ENCODE results near the gene EDDM13. TPM values are rescaled to one million over a fixed set of nuclear protein-coding genes. Genes with fewer than 3 reads are reported as not detected.
"Not testable (repeated sequence)": the region's sequence is repeated elsewhere in the genome, so short reads cannot be mapped to it uniquely, and the experiment has no call there.

EDDM13 gene, protein sequence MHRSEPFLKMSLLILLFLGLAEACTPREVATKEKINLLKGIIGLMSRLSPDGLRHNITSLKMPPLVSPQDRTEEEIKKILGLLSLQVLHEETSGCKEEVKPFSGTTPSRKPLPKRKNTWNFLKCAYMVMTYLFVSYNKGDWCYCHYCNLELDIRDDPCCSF
- not detected for total RNA-seq

DNA sequence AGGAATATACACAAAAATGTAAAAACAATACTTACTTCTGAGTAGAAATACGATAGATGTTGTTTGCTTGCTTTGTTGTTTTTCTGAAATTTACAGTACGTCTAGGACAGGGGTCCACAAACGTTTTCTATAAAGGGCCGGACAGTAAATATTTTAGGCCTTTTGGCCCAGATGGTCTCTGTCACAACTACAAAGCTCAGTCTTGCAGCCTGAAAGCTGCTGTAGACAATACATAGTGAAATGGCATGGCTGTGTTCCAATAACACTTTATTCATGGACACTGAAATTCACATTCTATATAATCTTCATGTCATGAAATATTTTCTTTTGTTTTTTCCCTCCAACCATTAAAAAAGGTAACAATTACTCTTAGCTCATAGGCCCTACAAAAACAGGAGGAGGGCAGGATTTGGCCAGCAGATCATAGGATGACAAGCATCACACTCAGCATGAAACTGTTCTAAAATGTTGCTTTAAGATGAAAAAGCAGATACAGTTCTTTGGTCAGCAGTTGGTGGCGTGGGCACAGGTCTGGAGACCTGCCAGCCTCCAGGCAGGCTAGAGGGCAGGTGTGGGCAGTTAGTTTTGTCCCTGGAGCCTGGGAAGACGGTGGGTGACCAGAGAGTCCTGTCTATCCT is at the start of gene EDDM13:
EDDM13 (plus strand) TSS at position 588 of the 638 bp plus-strand sequence. CDS start 87 bp downstream, outside the sequence.
- no peak for DNase-seq

DNA sequence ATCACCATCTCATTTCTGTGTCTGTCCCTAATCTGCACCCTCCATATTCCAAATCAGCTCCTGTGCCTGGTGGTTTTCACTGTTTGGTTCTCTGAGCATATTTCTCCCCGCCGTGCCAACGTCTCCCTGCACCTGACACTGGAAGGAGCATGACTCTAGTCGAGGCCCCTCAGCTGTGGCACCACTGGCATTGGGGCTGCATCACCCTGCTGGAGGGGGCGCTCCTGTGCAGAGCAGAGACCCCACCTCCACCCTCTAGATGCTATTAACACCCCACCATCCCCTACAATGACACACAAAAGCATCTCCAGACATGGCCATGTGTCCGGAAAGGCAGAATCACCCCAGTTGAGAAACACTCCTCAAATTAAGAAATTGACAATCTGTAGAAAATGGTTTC is 49.6 kb upstream of the EDDM13 start:
- no peak for DNase-seq

DNA sequence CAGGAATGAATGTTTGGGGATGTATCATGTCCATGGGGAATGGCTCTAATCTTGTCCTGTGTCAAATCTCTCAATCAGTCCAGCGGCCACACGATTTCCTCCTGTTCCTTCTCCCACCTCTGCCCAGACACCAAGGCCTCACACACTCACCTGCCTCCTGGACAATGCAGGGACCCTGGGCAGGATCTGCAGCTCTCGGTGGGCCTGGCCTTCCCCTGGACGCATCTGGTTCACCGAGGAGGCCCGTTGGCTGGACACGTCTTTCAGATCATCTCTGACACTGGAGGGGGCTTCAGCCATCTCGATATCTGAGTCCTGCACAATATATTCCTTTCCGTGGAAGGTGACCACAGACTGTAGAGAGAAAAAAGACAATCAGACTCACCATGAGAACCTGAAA is 49.1 kb upstream of the EDDM13 start:
- DNase-seq = no peak

DNA sequence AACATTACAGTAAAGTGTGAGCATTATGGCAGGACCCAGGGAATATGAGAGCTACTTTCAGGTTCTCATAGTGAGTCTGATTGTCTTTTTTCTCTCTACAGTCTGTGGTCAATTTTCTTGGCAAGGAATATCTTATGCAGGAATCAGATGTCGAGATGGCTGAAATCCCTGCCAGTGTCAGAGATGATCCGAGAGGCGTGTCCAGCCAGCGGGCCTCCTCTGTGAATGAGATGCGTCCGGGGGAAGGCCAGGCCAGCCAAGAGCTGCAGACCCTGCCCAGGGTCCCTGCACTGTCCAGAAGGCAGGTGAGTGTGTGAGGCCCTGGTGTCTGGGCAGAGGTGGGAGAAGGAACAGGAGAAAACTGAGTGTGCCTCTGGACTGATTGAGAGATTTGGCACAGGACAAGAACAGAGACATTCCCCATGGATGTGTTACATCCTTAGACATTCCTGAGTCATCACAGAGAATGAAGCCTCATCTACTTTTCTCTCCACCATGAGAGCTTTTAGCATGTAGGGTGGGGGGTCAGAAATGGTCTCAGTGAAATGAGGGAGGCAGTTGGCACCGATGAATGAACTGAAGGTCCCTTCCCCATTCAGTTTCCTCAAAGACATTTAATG is 27.3 kb upstream of the EDDM13 start:
- no peak for DNase-seq

DNA sequence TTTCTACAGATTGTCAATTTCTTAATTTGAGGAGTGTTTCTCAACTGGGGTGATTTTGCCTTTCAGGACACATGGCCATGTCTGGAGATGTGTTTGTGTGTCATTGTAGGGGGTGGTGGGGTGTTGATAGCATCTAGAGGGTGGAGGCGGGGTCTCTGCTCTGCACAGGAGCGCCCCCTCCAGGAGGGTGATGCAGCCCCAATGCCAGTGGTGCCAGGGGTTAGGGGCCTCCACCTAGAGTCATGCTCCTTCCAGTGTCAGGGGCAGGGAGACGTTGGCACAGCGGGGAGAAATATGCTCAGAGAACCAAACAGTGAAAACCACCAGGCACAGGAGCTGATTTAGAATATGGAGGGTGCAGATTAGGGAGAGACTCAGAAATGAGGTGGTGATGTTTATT is 26.8 kb upstream of the EDDM13 start:
- not testable (repeated sequence) for DNase-seq

DNA sequence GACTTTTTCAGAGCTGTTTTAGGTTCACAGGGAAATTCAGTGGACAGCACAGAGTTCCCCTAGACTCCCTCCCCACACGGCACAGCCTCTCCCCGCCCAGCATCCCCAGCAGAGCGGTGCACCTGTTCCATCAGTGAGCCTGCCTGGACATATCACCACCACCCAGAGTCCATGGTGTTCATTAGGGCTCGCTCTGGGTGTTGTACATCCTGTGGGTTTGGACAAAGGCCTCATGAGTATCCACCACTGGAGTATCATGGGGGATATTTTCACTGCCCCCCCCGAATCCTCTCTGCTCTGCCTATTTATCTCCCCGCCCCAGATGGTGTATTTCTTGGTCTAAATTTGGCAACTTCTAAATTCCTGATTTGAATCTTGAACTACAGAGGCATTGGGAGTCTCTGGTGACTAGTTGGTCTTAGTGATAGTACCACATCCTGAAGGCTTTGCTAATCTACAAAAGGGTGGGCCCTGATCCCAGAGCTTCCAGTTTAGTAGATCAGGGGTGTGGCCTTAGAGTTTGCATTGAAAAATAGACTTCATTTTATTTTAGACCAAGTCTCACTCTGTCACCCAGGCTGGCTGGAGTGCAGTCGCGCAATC is 23.7 kb upstream of the EDDM13 start:
- DNase-seq = not testable (repeated sequence)

DNA sequence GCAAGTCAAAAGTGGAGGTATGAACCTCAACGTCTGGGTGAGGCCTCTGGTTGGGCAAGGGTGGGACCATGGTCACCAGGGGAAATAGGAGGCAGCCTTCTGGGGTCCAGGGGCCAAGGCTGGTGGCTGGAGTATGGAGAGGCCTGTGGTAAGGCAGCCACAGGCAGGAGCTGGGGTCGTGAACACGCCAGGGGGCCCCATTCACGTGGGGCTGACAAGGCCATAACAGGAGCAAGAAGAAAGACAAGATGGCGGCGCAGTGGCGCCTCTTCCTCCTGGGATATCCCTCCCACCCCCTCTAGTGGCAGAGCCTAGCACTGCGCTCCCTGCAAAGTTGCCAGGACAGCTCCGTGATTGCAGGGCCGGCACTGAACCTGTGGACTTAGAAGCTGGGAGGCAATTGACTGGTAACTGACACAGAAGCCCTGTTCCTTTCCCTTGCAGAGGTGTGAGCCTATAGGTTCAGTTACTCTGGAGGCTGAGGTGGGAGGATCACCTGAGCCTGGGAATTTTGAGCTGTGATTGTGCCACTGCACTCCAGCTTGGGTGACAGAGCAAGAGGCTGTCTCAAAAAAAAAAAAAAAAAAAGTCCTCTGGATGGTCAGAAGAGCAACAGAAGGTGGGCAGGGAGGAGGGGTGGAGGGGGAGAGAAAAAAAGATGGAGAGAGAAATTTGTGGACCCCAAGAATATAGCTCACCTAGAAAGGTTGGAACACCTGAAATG is 19.7 kb upstream of the EDDM13 start:
- DNase-seq = no peak

DNA sequence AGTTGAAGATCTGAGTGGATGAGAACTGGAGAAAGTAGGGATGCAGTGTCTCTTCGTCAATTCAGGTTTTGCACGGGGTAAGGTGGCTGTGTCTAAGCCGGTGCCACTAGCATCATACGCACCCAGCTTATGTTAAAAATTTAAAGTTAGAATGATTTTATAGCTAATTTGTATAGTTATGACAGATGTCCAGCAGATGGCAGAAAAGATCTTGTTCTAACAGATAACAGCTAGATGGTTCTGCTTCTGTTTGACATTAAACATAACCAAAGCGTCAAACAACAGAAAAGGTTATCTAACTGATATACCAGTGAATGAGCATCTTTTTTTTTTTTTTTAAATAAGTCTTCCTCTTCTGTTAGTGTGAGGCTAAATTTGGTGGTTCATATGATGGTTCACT is 18.8 kb upstream of the EDDM13 start:
- no peak for DNase-seq

DNA sequence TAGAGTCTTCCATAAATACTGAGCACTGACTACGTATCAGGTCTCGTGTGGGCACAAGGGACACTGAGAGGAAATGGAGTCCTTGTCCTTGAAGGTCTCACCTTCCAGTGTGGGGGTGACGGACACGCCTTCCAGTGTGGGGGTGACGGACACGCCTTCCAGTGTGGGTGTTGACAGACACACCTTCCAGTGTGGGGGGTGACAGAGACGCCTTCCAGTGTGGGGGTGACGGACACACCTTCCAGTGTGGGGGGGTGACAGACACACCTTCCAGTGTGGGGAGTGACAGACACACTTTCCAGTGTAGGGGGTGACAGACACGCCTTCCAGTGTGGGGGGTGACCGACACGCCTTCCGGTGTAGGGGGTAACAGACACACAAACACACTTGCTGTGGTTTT is 14.3 kb upstream of the EDDM13 start:
- DNase-seq = no peak

DNA sequence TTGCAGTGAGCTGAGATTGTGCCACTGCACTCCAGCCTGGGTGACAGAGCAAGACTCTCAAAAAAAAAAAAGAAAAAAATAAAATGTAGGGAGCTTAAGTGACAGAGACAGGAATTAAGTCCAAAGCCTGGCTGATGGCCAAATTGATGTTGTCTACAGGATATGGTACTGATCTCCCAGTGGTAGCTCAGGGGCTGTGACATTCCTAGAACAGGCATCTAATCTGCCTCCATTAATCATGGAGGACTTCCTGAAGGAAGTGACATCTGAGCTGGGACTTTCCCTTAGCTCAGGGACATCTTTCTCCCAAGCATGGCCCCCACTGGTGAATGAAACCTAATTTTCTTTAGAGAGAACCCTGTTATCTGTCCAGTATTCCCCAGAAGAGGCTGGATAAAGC is 11.4 kb upstream of the EDDM13 start:
- DNase-seq = no peak

DNA sequence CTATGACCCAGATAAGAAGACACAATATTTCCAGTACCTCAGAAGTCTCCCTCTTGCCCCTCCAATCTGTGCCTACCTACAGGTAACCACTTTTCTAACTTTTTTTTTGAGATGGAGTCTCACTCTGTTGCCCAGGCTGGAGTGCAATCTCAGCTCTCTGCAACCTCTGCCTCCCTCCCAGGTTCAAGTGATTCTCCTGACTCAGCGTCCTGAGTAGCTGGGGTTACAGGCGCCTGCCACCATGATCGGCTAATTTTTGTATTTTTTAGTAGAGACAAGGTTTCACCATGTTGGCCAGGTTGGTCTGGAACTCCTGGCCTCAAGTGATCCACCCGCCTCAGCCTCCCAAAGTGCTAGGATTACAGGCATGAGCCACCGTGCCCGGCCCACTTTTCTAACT is 10.6 kb upstream of the EDDM13 start:
- not testable (repeated sequence) for DNase-seq

DNA sequence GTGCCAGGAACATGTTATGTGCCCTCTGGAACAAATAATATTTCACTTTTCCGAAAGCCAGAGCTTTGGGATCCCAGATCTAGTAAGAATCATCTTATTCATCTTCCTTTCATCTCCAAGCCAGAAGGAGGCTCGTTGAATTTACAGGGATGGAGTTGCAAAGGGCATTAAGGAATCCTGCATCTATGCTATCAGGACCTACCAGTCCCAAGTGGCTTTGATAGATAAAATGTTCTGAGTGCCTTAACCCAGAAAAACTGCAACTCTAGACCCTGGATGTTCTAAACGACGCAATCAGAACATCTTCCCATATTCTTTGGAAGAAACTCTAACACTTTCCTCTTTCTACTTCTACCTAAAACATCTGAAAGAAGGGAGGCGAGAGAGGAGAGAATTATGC is 9.2 kb upstream of the EDDM13 start:
- DNase-seq = no peak

DNA sequence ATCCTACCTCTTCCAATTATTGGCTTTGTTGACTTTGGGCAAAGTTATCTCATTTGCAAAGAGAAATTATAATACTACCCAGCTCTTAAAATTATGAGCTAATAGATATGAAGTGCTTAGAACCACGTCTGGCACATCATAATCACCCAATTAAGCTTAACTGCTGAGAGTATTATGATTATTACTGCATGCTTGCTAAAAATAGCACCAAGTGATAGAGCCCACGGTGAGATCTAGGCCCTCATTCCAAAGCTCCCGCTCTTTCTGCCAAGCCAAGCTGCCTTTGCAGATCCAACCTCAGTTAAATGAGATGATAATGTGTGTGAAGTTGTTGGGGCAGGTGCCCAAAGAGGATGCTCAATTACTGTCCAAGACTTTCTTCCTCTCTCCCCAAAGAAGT is 6.5 kb upstream of the EDDM13 start:
- no peak for DNase-seq

DNA sequence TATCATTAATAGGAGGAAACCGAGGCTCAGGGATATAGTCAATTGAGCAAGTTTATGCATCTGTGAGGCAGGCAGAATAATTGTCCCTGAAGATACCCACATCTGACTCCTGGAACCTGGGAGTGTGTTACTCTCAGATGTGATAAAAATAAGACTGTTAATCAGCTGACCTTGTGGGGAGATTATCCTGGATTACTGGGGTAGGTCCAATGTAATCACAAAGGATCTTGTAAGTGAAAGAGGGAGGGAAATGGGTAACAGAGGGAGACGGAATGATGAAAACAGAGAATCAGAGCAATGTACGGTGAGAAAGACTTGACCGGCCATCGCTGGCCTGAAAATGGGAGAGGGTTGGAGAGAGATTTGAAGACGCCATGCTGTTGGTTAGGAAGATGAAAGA is 3.2 kb upstream of the EDDM13 start:
- no peak for DNase-seq

DNA sequence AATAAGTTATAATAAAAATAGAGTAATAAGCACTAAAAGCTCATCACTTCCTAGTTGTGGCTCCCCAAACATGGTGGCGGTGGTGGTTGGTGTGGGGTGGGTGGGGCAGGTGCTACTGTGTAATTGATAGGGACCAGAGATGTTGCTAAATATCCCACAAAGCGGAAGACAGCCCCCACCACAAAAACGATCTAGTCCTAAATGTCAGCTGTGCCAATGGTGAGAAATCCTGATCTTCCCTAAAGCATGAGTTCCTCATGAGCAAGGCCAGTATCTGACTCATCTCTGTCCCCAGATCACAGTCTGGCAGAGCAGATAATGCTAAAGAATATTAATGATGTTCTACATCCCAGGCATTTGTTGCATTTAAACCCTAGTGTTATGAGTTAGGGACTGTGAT is 1.9 kb upstream of the EDDM13 start:
- no peak for DNase-seq

DNA sequence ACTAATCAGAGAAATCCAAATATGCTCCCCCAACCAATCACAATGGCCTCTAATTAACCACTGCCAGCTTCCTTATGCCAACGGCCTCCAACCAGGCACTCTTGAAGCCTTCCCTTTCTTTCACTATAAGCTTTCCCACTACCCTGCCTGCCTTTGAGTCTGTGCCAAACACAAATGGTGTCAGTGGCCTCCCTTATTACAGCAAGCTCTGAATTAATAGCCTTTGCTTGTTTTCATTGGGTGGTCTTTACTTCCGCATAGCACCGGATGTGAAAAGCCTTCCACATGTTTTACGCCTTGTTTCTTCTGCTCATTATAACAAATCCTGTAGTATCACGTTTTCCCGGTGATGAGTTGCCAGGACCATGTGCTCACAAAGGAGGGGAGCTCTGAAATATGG is 1.4 kb upstream of the EDDM13 start:
- no peak for DNase-seq

DNA sequence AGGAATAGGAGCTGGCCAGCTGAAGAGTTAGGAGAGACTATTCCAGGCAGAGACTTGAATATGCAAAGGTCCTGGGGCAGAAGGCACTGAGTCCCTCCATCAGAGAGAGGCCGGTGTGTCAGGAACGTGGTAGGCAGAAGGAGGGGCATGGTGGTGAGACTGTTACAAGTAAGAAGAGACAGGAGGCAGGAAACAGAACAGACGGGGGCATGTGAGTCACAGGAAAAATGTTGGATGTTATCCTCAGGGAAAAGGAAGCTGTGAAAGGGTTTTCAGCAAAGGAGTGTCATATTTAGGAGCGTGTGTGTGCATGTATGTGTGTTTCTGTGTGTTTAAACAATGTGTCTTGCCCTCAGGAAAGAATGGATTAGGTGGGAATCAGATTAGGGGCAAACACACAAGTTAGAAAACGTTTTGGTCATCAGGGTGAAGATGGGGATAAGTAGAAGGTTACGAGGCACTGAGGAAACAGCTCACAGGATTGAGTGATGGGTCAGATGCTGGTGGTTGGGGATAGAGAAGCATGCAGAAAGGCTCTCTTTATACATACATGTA is 1.1 kb downstream of the EDDM13 start:
- no peak for DNase-seq

DNA sequence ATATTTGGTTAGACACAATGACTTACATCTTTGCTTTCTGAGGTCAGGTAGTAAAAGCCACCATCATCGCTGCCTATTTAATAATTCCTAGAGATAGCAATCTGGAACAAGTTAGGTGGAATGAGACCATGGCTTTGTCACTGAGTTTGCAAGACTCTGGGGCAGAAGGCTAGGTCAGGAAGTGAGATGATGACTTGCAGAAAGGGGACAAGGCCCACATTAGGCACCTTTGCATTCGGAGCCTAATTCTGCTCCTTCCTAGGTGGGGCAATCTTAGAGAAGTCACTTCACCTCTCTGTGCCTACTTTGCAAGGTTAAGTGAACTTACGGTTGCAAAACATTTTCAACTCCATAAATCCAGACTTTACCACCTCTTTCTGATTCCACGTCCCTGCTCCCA is 10.3 kb downstream of the EDDM13 start:
- DNase-seq = no peak

DNA sequence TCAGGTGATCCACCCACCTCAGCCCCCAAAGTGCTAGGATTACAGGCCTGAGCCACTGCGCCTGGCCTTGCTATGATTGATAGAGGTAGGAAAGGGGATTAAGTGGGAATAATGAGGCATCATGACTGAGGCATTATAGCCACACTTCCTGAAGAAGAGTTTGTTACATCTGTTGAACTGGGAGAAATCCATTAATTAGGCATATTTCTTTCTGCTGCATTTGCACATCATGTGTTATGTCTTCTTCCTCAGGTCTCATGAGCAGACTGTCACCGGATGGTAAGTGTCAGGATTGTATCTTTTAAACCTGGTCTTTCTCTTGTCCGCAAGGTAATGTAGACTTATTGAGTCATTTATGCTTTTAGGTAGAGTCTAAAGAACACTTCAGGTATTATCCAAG is 12.2 kb downstream of the EDDM13 start:
- DNase-seq = no peak

DNA sequence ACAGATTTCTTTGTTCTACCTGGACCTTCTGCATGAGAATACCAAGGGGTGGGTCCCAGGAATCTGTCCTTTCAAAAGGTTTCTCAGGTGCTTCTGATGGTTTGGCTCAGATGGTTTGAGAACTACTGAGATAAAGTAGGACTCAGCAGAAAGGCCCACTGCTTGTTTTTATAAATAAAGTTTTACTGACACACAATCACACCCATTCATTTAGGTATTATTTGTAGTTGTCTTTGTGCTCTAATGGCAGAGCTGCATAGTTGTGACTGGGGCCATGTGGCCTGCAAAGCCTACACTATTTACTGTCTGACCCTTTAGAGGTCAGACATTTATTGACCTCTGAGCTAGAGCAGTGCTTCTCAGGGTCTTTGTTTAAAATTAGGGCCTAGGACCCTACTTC is 17.6 kb downstream of the EDDM13 start:
- DNase-seq = no peak

DNA sequence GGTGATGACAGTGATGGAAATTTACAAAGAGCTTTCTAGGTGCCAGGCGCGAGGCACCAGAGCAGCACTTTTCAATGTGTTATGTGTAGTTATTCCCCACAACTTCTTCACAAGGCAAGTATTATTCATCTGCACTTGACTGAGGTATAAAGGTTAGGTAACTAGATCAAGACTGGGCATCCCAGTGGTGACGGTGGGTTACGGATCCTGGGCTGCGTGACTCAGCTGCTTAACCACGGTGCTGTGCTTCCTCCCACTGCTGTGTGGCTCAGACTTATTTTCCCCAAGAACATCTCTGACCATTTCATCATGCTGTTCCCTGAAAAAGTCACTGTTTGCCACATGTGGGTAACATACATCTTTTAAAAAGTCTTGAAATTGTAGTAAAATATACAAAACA is 19.3 kb downstream of the EDDM13 start:
- DNase-seq = no peak

DNA sequence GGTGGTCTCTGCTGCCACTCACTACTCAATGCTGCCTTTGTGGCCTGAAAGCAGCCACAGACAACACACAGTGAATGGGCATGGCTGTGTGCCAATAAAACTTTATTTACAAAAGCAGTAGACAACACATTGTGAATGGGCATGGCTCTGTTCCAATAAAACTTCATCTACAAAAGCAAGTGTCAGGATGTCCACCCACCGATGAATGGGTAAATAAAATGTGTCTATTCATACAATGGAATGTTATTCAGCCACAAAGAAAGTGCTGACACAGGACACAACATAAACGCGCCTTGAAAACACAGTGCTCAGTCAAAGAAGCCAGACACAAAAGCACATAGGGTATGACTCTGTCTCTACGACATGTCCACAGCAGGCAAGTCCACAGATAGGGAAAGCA is 22.0 kb downstream of the EDDM13 start:
- no peak for DNase-seq
